Epithelial cell of esophagus (primary cell): Measurements from ENCODE around the gene PARD3B.

Experiments
- DNase-seq: peaks from one replicate; pipeline ENCODE4 v3.0.0; 2010; ENCODE audit warnings: low read depth
- H3K4me3 ChIP-seq: 2 replicates; pipeline ENCODE4 v1.5.1; 2011; ENCODE audit warnings: mild to moderate bottlenecking, low read length, control low read depth
- CTCF ChIP-seq: IDR thresholded peaks from 2 replicates; pipeline ENCODE4 v1.5.1; 2011; ENCODE audit warnings: low read depth, mild to moderate bottlenecking, low read length, control low read depth, inconsistent platforms; ENCODE audit not compliant: insufficient read depth; ENCODE audit errors: missing control alignments

Gene PARD3B

GRCh38 chr2:205656461-205656860 lies 1111.2 kb downstream of the PARD3B start:
- no peak for TF ChIP-seq CTCF
- no peak for DNase-seq
- no peak overlapping the region for H3K4me3 ChIP-seq

GRCh38 chr2:205656941-205657340 lies 1111.7 kb downstream of the PARD3B start:
- H3K4me3 ChIP-seq = no peak overlapping the region
- TF ChIP-seq CTCF = no peak
- no peak for DNase-seq

GRCh38 chr2:205657579-205657978 lies 1112.3 kb downstream of the PARD3B start:
- no peak for TF ChIP-seq CTCF
- no peak for DNase-seq

GRCh38 chr2:205658068-205658467 lies 1112.8 kb downstream of the PARD3B start:
- no peak for TF ChIP-seq CTCF
- no peak overlapping the region for H3K4me3 ChIP-seq
- no peak for DNase-seq

More at GRCh38 chr2:205657579-205657978, 1112.3 kb downstream of the PARD3B start:
- no peak overlapping the region for H3K4me3 ChIP-seq

GRCh38 chr2:205658572-205658971 lies 1113.3 kb downstream of the PARD3B start:
- peak; percentile 90 for DNase-seq
- no peak overlapping the region for H3K4me3 ChIP-seq
- no peak for TF ChIP-seq CTCF

GRCh38 chr2:205659922-205660321 lies 1114.6 kb downstream of the PARD3B start:
- no peak for DNase-seq
- no peak for TF ChIP-seq CTCF
- H3K4me3 ChIP-seq = no peak overlapping the region

- TF ChIP-seq CTCF = no peak
Observed at GRCh38 chr2:205660521-205661124, 1115.3 kb downstream of the PARD3B start.

More at GRCh38 chr2:205660521-205661124, 1115.3 kb downstream of the PARD3B start:
- DNase-seq = peak; percentile 91
- H3K4me3 ChIP-seq = no peak overlapping the region
